HEK293T (cell line): Measurements from ENCODE around the gene NPY.

Experiments
- ARNT ChIP-seq: fragments of 450-650 bp; IDR thresholded peaks from 2 replicates; pipeline ENCODE4 v1.6.1; 2017; ENCODE audit warnings: mild to moderate bottlenecking
- BHLHE40 ChIP-seq: fragments of 450-650 bp; IDR thresholded peaks from 2 replicates; pipeline ENCODE4 v1.6.1; 2016; ENCODE audit warnings: mild to moderate bottlenecking, moderate library complexity, borderline replicate concordance
- CTBP1 ChIP-seq: fragments of 450-650 bp; IDR thresholded peaks from 2 replicates; pipeline ENCODE4 v1.6.1; 2016; ENCODE audit warnings: borderline replicate concordance
- FOXA1 ChIP-seq: fragments of 450-650 bp; IDR thresholded peaks from 2 replicates; pipeline ENCODE4 v1.6.1; 2016; ENCODE audit warnings: mild to moderate bottlenecking
- FOXK2 ChIP-seq: fragments of 450-650 bp; IDR thresholded peaks from 2 replicates; pipeline ENCODE4 v1.6.1; 2016; ENCODE audit warnings: mild to moderate bottlenecking
- FOXM1 ChIP-seq: fragments of 450-650 bp; IDR thresholded peaks from 2 replicates; pipeline ENCODE4 v1.6.1; 2017; ENCODE audit warnings: mild to moderate bottlenecking, borderline replicate concordance
- HDGF ChIP-seq: fragments of 450-650 bp; IDR thresholded peaks from 2 replicates; pipeline ENCODE4 v1.6.1; 2017; ENCODE audit warnings: antibody characterized with exemption, borderline replicate concordance
- L3MBTL2 ChIP-seq: fragments of 450-650 bp; conservative IDR thresholded peaks from 2 replicates; pipeline ENCODE4 v1.6.1; 2016; ENCODE audit warnings: mild to moderate bottlenecking
- PKNOX1 ChIP-seq: fragments of 450-650 bp; IDR thresholded peaks from 2 replicates; pipeline ENCODE4 v1.6.1; 2016
- SP1 ChIP-seq: fragments of 450-650 bp; IDR thresholded peaks from 2 replicates; pipeline ENCODE4 v1.6.1; 2017
- SUZ12 ChIP-seq: fragments of 450-650 bp; IDR thresholded peaks from 2 replicates; pipeline ENCODE4 v1.6.1; 2016; ENCODE audit warnings: mild to moderate bottlenecking
- ZNF384 ChIP-seq: fragments of 450-650 bp; IDR thresholded peaks from 2 replicates; pipeline ENCODE4 v1.6.1; 2016

DNA sequence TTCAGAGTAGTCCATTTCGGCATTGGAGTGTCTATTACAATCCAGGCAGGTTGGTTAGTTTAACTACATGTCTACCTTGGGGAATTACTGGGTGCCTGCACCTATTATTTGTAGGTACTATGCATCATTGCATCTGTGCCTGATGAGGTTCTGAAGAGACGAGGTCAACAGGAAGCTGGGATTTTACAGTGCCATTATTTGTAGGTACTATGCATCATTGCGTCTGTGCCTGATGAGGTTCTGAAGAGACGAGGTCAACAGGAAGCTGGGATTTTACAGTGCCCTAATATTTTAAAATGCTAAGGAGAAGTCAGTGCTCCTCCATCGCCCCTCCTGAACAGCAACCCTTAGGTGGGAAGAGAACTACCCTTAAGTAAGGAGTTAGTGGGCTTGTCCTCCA lies 41.7 kb downstream of the NPY start:
- TF ChIP-seq FOXK2, result no peak
- TF ChIP-seq SUZ12, result no peak
- no peak for TF ChIP-seq ARNT
- TF ChIP-seq L3MBTL2, result no peak
- TF ChIP-seq FOXM1, result no peak
- no peak for TF ChIP-seq ZNF384
- TF ChIP-seq BHLHE40, result no peak
- TF ChIP-seq PKNOX1, result no peak
- TF ChIP-seq HDGF, result no peak
- TF ChIP-seq SP1, result no peak
- TF ChIP-seq FOXA1, result no peak
- no peak for TF ChIP-seq CTBP1
